Measurements from ENCODE around the gene C7orf25.
A peak's percentile ranks its signal among the peaks of the same experiment; 100 is the strongest.

Gene C7orf25

GRCh38 chr7:42900842-42901241 lies 11.0 kb downstream of the C7orf25 start:
- H3K4me2 ChIP-seq (ENCODE audit: low read length): no peak overlapping the region
- no peaks in the 10 kb centered on the region for H3K36me3 ChIP-seq (ENCODE audit: control insufficient read depth, low read length)
- no peak for TF ChIP-seq EZH2phosphoT487 (IDR thresholded peaks at IDR 0.05; ENCODE audit: borderline replicate concordance, low read length)
- TF ChIP-seq, protein P1, sequence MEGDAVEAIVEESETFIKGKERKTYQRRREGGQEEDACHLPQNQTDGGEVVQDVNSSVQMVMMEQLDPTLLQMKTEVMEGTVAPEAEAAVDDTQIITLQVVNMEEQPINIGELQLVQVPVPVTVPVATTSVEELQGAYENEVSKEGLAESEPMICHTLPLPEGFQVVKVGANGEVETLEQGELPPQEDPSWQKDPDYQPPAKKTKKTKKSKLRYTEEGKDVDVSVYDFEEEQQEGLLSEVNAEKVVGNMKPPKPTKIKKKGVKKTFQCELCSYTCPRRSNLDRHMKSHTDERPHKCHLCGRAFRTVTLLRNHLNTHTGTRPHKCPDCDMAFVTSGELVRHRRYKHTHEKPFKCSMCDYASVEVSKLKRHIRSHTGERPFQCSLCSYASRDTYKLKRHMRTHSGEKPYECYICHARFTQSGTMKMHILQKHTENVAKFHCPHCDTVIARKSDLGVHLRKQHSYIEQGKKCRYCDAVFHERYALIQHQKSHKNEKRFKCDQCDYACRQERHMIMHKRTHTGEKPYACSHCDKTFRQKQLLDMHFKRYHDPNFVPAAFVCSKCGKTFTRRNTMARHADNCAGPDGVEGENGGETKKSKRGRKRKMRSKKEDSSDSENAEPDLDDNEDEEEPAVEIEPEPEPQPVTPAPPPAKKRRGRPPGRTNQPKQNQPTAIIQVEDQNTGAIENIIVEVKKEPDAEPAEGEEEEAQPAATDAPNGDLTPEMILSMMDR (IDR thresholded peaks at IDR 0.05; ENCODE audit: low read depth, low read length, poor library complexity, severe bottlenecking): no peak
- H3K4me1 ChIP-seq (ENCODE audit: control insufficient read depth, low read length): no peaks in the 10 kb centered on the region
- H3K9me3 ChIP-seq (ENCODE audit: control insufficient read depth, insufficient read depth, low read length): no peaks in the 10 kb centered on the region
- H3K79me2 ChIP-seq (ENCODE audit: control insufficient read depth, low read length): no peaks in the 10 kb centered on the region
- H3K9me2 ChIP-seq (replicated peaks; ENCODE audit: control insufficient read depth, low read length): no peaks in the 10 kb centered on the region
- no peak overlapping the region for H3K4me3 ChIP-seq (ENCODE audit: low read length)
- no peak overlapping the region for H3K27ac ChIP-seq (ENCODE audit: low read depth, low read length)
- no peaks in the 10 kb centered on the region for H3F3A ChIP-seq (ENCODE audit: control insufficient read depth, insufficient read depth)
- H4K20me1 ChIP-seq (ENCODE audit: control insufficient read depth, insufficient read depth, low read depth, low read length): no peaks in the 10 kb centered on the region
- peaks cover 17% of the 10 kb centered on the region for H3K27me3 ChIP-seq (ENCODE audit: control insufficient read depth, low read length)

GRCh38 chr7:42893346-42894240 lies 18.3 kb downstream of the C7orf25 start:
- H3K27ac ChIP-seq (ENCODE audit: low read depth, low read length): no peak overlapping the region
- H3K79me2 ChIP-seq (ENCODE audit: control insufficient read depth, low read length): no peaks in the 10 kb centered on the region

DNA sequence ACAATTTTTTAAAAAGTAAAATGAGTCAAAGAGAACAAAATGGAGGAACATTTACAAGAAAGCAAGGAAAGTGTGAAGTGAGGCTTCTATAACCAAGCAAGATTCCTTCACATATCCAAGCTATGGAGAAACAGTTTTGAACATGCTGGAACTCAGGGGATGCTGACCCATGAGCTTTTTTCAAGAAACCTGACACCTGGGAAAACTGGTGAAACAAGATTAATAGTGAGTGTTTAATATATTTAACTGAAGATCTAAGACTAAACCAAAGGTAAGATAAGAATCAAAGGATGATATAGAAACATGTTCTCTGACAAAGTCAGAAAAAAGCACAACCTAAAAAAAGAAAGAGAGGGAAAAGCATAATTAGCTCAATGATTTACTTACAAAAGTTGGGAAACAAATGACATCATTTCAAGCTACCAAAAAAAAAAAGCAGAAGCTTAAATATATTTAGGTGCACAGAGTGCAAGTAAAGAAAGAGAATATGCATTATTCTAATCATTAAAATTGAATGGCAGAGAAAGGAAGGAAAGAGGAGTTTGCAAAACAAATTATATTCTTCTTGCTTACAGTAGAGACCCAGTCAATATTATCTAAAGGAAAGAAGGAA lies 24.9 kb downstream of the C7orf25 start:
- Histone ChIP-seq H3K4me3 (ENCODE audit: low read length) (peak overlapping the region; percentile 78), H3F3A (ENCODE audit: control insufficient read depth, insufficient read depth) (peaks cover 15% of the 10 kb centered on the region), H3K27me3 (ENCODE audit: control insufficient read depth, low read length) (no peaks in the 10 kb centered on the region), H3K79me2 (ENCODE audit: control insufficient read depth, low read length) (no peaks in the 10 kb centered on the region), H3K9me2 (replicated peaks; ENCODE audit: control insufficient read depth, low read length) (no peaks in the 10 kb centered on the region), H3K4me1 (ENCODE audit: control insufficient read depth, low read length) (peaks cover 73% of the 10 kb centered on the region), H3K36me3 (ENCODE audit: control insufficient read depth, low read length) (no peaks in the 10 kb centered on the region), H3K27ac (ENCODE audit: low read depth, low read length) (peak overlapping the region; percentile 15; the same call in 1 of the 2 replicates), H3K4me2 (ENCODE audit: low read length) (peak overlapping the region; percentile 89), H4K20me1 (ENCODE audit: control insufficient read depth, insufficient read depth, low read depth, low read length) (no peaks in the 10 kb centered on the region), H3K9me3 (ENCODE audit: control insufficient read depth, insufficient read depth, low read length) (no peaks in the 10 kb centered on the region)
- TF ChIP-seq, protein P1 (IDR thresholded peaks at IDR 0.05; ENCODE audit: low read depth, low read length, poor library complexity, severe bottlenecking): no peak
- TF ChIP-seq EZH2phosphoT487 (IDR thresholded peaks at IDR 0.05; ENCODE audit: borderline replicate concordance, low read length): no peak

More at GRCh38 chr7:42893346-42894240, 18.3 kb downstream of the C7orf25 start:
- Histone ChIP-seq H3K9me2 (replicated peaks; ENCODE audit: control insufficient read depth, low read length) (no peaks in the 10 kb centered on the region), H3K27me3 (ENCODE audit: control insufficient read depth, low read length) (no peaks in the 10 kb centered on the region), H3F3A (ENCODE audit: control insufficient read depth, insufficient read depth) (peaks cover 2% of the 10 kb centered on the region; the same call in 1 of the 2 replicates), H3K4me2 (ENCODE audit: low read length) (no peak overlapping the region), H3K36me3 (ENCODE audit: control insufficient read depth, low read length) (no peaks in the 10 kb centered on the region), H3K9me3 (ENCODE audit: control insufficient read depth, insufficient read depth, low read length) (no peaks in the 10 kb centered on the region), H3K4me3 (ENCODE audit: low read length) (no peak overlapping the region), H3K4me1 (ENCODE audit: control insufficient read depth, low read length) (peaks cover 18% of the 10 kb centered on the region), H4K20me1 (ENCODE audit: control insufficient read depth, insufficient read depth, low read depth, low read length) (no peaks in the 10 kb centered on the region)
- no peak for TF ChIP-seq EZH2phosphoT487 (IDR thresholded peaks at IDR 0.05; ENCODE audit: borderline replicate concordance, low read length)
- TF ChIP-seq, protein P1 (IDR thresholded peaks at IDR 0.05; ENCODE audit: low read depth, low read length, poor library complexity, severe bottlenecking): no peak
